NB4 (cell line): Measurements from ENCODE around the gene SH3GLB2.

Source experiments
- POLR2A ChIP-seq: IDR thresholded peaks from 2 replicates; pipeline ENCODE4 v1.6.1; 2011; ENCODE audit warnings: mild to moderate bottlenecking; ENCODE audit not compliant: insufficient read length; ENCODE audit errors: extremely low read depth
- TF ChIP-seq, protein P1 (sequence below): IDR thresholded peaks from one replicate; pipeline ENCODE4 v1.5.1; 2012; ENCODE audit warnings: low read depth, low read length

DNA sequence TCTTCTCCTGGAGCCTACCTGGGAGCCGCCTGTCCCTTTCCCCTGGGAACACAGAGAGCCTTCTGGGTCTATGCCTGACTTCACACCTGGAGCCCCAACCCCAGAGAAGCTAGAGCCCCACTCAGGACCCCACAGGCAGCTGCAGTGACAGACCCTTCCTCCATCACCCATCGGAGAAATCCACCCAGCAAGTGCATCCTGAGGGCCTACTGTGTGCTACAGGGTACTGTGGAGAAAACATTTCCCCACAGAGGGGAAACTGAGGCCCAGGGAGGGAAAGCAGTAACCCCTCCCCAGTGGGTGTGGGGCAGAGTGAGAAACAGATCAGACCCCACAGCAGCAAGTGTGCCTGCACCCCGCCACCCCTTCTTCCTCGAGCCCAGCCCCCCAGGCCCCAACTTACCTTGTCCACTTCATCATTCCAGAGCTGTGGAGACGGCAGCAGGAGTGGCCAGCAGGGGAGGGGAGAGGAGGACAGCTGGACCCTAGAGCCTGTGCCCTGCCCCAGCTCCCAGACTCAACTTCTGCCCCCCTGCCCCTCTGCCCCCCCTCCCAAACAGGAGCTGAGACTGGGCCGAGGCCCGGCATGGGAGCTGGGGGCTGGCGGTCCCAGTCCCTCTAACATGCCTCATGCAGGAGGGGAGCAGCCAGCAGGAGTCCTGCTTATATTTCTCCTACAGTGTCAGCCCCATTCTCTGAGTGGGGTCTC is 17.7 kb downstream of the SH3GLB2 start:
- TF ChIP-seq POLR2A, result no peak
- TF ChIP-seq, protein P1, sequence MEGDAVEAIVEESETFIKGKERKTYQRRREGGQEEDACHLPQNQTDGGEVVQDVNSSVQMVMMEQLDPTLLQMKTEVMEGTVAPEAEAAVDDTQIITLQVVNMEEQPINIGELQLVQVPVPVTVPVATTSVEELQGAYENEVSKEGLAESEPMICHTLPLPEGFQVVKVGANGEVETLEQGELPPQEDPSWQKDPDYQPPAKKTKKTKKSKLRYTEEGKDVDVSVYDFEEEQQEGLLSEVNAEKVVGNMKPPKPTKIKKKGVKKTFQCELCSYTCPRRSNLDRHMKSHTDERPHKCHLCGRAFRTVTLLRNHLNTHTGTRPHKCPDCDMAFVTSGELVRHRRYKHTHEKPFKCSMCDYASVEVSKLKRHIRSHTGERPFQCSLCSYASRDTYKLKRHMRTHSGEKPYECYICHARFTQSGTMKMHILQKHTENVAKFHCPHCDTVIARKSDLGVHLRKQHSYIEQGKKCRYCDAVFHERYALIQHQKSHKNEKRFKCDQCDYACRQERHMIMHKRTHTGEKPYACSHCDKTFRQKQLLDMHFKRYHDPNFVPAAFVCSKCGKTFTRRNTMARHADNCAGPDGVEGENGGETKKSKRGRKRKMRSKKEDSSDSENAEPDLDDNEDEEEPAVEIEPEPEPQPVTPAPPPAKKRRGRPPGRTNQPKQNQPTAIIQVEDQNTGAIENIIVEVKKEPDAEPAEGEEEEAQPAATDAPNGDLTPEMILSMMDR, result no peak
